Sigmoid colon (tissue), 7 donors: ENCODE measurements around the gene CDH13. TPM values are rescaled to one million over a fixed set of nuclear protein-coding genes. Genes with fewer than 3 reads are reported as not detected.

Experiments
- DNase-seq: peaks from one replicate; pipeline ENCODE4 v3.0.0-alpha.2; 2019
- H3K27ac ChIP-seq, 4 donors: fragments of 200-600 bp; sonication (generic); one replicate each; pipeline ENCODE4 v1.5.1; 2016 to 2019; ENCODE audit warnings: mild to moderate bottlenecking in 1 of 4
- H3K27me3 ChIP-seq, 3 donors: fragments of 200-600 bp; sonication (generic); one replicate each; pipeline ENCODE4 v1.5.1; 2019; ENCODE audit warnings: mild to moderate bottlenecking in 1 of 3
- H3K36me3 ChIP-seq, 4 donors: fragments of 200-600 bp; sonication (generic); one replicate each; pipeline ENCODE4 v1.5.1; 2016 to 2019
- H3K4me1 ChIP-seq, 4 donors: fragments of 200-600 bp; sonication (generic); one replicate each; pipeline ENCODE4 v1.5.1; 2017 to 2019
- H3K4me3 ChIP-seq, 4 donors: fragments of 200-600 bp; sonication (generic); one replicate each; pipeline ENCODE4 v1.5.1; 2017 to 2019; ENCODE audit warnings: mild to moderate bottlenecking in 2 of 4, moderate library complexity in 1 of 4
- H3K9me3 ChIP-seq, 4 donors: fragments of 200-600 bp in 3 of 4; sonication (generic) in 3 of 4; one replicate each; pipeline versions ENCODE4 v1.5.1 to v1.6.1; 2013 to 2019
- EP300 ChIP-seq, 4 donors: sonication (generic); formaldehyde crosslinking; IDR thresholded peaks; one replicate each; pipeline ENCODE4 v1.6.1; 2017; ENCODE audit warnings: antibody characterized with exemption in 4 of 4
- POLR2A ChIP-seq, 2 donors: fragments of 450-650 bp; IDR thresholded peaks; one replicate each; pipeline ENCODE4 v1.6.1; 2016; ENCODE audit warnings: antibody characterized with exemption in 2 of 2, mild to moderate bottlenecking in 2 of 2, moderate library complexity in 2 of 2
- POLR2AphosphoS5 ChIP-seq, 4 donors: sonication (generic); formaldehyde crosslinking; IDR thresholded peaks; one replicate each; pipeline ENCODE4 v1.6.1; 2017; ENCODE audit warnings: antibody characterized with exemption in 4 of 4
- WGBS, 2 donors: extraction: QIAGEN DNeasy Blood & Tissue Kit; methylation state at CpG; one replicate each; pipeline ENCODE4 v1.1.7; 2013; 5-methylcytosine and 5-hydroxymethylcytosine counted together
- intact Hi-C: fragments of 100-400 bp; cut with DNase I; formaldehyde crosslinking; loops from one replicate; pipeline ENCODE4 v1.15.1; 2023
- polyA plus RNA-seq, 3 donors: library from polyadenylated mRNA; stranded (reverse); fragments of 200-250 nt; gene quantifications; one replicate each; pipeline ENCODE4 v1.2.3, GENCODE V29; 2013
- total RNA-seq, 4 donors: library from RNA; depleted of rRNA; stranded (reverse); fragments of >200 nt; gene quantifications; one replicate each; pipeline ENCODE4 v1.1.0, GENCODE V29; 2016
- TF ChIP-seq, protein P1 (sequence below), 4 experiments: fragments of 450-650 bp in 3 of 4; fragments of 200-600 bp in 1 of 4; IDR thresholded peaks; one replicate each; pipeline ENCODE4 v1.5.1; 2016 to 2019; ENCODE audit warnings: antibody characterized with exemption in 4 of 4, mild to moderate bottlenecking in 3 of 4, moderate library complexity in 2 of 4
- donor health status: healthy with polysubstance abuse.
- donor health status: Bipolar disorder and iron deficiency.
- donor health status: healthy.

CDH13 gene
- total and polyA plus RNA-seq, 7 donors, result 0.60 to 17.6 (median 11.8) TPM

DNA sequence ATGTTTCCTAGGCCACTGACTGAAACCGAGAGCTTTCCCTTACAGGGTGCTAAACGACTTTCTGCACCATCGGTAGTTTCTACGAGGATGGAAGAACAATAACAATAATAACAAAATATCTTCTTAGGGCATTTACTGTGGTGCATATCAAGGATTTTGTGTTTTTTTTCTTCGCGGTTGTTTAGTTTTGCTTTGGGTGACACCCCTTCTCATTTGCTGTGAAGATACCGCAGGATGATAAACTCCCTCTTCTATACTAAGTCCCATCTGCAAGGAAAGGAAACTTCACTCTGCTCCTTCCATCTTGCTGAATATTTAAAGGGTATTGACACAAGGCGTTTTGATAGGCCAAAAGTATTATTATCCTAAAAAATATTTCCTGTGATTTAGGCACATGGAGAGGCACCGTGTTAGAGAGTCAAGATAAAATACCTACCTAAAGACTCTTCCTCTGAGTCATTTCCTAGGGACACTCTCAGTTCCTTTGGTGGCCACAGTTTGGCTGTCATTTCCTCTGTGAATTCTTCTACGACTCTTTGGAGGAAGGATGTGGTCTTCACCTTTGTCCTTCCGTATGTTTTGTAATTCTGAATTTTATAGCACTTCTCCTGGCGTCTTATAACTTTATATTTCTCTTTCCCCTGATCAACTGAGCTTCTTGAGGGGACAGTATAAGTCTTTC, 318.8 kb downstream of the CDH13 start:
- intact Hi-C loops, result no loop called here
- Histone ChIP-seq H3K27me3 (no peaks in the 10 kb centered on the region), H3K4me3 (no peak overlapping the region), H3K27ac (no peak overlapping the region), H3K9me3 (no peaks in the 10 kb centered on the region), H3K4me1 (peaks cover 0 to 16% (median 7%) of the 10 kb centered on the region in 4 donors), H3K36me3 (no peaks in the 10 kb centered on the region)
- WGBS, 2 donors, result 74 to 80% methylated on average over 12 of the region's 12 CpGs
- TF ChIP-seq POLR2AphosphoS5 (IDR thresholded peaks at IDR 0.05) (no peak), POLR2A (IDR thresholded peaks at IDR 0.05) (no peak), EP300 (IDR thresholded peaks at IDR 0.05) (no peak)
- TF ChIP-seq, protein P1, sequence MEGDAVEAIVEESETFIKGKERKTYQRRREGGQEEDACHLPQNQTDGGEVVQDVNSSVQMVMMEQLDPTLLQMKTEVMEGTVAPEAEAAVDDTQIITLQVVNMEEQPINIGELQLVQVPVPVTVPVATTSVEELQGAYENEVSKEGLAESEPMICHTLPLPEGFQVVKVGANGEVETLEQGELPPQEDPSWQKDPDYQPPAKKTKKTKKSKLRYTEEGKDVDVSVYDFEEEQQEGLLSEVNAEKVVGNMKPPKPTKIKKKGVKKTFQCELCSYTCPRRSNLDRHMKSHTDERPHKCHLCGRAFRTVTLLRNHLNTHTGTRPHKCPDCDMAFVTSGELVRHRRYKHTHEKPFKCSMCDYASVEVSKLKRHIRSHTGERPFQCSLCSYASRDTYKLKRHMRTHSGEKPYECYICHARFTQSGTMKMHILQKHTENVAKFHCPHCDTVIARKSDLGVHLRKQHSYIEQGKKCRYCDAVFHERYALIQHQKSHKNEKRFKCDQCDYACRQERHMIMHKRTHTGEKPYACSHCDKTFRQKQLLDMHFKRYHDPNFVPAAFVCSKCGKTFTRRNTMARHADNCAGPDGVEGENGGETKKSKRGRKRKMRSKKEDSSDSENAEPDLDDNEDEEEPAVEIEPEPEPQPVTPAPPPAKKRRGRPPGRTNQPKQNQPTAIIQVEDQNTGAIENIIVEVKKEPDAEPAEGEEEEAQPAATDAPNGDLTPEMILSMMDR (IDR thresholded peaks at IDR 0.05), result no peak
- DNase-seq, result no peak

DNA sequence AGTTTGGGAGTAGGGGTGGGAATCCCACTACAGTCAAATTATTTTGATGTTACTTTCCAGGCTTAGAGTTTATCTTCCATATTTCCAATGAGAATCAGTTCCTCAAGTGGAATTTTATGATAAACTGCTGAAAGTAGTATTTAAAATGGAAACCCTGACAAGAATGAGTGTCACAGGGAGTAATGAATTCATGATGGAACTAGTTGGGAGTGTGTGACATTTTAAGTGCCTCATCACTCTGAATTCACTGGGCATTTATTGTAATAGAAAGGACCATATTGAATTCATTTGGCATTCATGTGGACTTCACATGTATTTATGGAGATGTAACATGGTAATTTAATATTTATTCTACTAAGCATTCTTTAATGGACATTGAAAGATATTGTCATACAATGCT, 320.9 kb downstream of the CDH13 start:
- no peak for DNase-seq
- intact Hi-C loops, result no loop called here
- H3K27ac ChIP-seq, result no peak overlapping the region

DNA sequence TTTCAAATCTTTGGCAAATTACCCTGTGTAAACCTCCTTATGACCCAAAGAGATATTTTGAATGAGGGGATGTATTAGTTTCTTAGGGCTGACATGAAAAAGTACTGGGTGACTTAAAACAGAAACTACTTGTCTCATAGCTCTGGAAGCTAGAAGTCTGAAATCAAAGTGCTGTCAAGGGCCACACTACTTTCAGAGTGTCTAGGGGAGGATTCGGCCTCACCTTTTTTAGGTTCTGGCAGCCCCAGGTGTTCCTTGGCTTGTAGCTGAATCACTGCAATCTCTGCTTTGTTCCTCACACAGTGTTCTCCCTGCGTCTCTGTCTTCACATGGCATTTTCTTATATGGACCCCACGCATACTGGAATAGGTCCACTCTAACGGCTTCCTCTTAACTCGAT, 322.2 kb downstream of the CDH13 start:
- 83 to 93% methylated on average over 5 of the region's 5 CpGs for WGBS, 2 donors
- DNase-seq, result no peak

More for the DNA sequence above, 320.9 kb downstream of the CDH13 start:
- no peak overlapping the region for H3K4me3 ChIP-seq
- H3K36me3 ChIP-seq, result no peaks in the 10 kb centered on the region
- TF ChIP-seq POLR2A (IDR thresholded peaks at IDR 0.05) (no peak), POLR2AphosphoS5 (IDR thresholded peaks at IDR 0.05) (no peak), EP300 (IDR thresholded peaks at IDR 0.05) (no peak)
- TF ChIP-seq, protein P1 (IDR thresholded peaks at IDR 0.05), result no peak
- no peaks in the 10 kb centered on the region for H3K9me3 ChIP-seq
- H3K27me3 ChIP-seq, result no peaks in the 10 kb centered on the region
- peaks cover 0 to 16% (median 7%) of the 10 kb centered on the region in 4 donors for H3K4me1 ChIP-seq

DNA sequence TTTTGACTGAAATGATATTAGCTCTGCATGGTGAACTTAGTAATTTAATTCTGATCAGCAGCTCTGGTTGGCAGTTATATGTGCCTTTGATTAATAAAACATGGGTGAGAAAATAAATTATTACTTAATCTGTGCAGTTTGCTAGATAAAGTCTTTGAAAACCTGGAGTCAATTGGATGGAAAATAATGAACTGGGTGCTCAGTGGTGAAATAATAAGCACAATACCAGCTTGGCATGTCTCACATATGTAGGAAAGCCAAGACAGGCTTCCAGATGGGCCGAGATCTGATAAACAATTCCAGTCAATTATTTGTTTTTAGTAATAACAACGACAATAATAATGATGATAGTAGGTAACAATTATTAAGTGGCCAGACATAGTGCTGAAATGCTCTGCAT, 326.7 kb downstream of the CDH13 start:
- intact Hi-C loops, result no loop called here
- no peak for DNase-seq

More for the DNA sequence above, 322.2 kb downstream of the CDH13 start:
- TF ChIP-seq POLR2A (IDR thresholded peaks at IDR 0.05), result no peak
- TF ChIP-seq, protein P1 (IDR thresholded peaks at IDR 0.05), result no peak
- no peak for TF ChIP-seq POLR2AphosphoS5 (IDR thresholded peaks at IDR 0.05)
- no peak for TF ChIP-seq EP300 (IDR thresholded peaks at IDR 0.05)
- Histone ChIP-seq H3K36me3 (no peaks in the 10 kb centered on the region), H3K9me3 (no peaks in the 10 kb centered on the region), H3K27me3 (no peaks in the 10 kb centered on the region), H3K27ac (no peak overlapping the region), H3K4me1 (peaks cover 0 to 22% (median 8%) of the 10 kb centered on the region in 4 donors), H3K4me3 (no peak overlapping the region)
- intact Hi-C loops, result no loop called here

More for the DNA sequence above, 326.7 kb downstream of the CDH13 start:
- H3K27me3 ChIP-seq, result no peaks in the 10 kb centered on the region
- H3K4me3 ChIP-seq, result no peak overlapping the region
- no peaks in the 10 kb centered on the region for H3K9me3 ChIP-seq
- TF ChIP-seq POLR2A (IDR thresholded peaks at IDR 0.05) (no peak), EP300 (IDR thresholded peaks at IDR 0.05) (no peak), POLR2AphosphoS5 (IDR thresholded peaks at IDR 0.05) (no peak)
- TF ChIP-seq, protein P1 (IDR thresholded peaks at IDR 0.05), result no peak
- H3K4me1 ChIP-seq, result peaks cover 0 to 17% (median 10%) of the 10 kb centered on the region in 4 donors
- no peak overlapping the region for H3K27ac ChIP-seq
- no peaks in the 10 kb centered on the region for H3K36me3 ChIP-seq
- WGBS, 2 donors, result 70 to 83% methylated on average over 2 of the region's 2 CpGs
